Measurements from ENCODE around the gene C12orf75. TPM values are rescaled to one million over a fixed set of nuclear protein-coding genes. Genes with fewer than 3 reads are reported as not detected.

Gene C12orf75
- total RNA-seq, 1 donor from 2014 or later, result 310 TPM

DNA sequence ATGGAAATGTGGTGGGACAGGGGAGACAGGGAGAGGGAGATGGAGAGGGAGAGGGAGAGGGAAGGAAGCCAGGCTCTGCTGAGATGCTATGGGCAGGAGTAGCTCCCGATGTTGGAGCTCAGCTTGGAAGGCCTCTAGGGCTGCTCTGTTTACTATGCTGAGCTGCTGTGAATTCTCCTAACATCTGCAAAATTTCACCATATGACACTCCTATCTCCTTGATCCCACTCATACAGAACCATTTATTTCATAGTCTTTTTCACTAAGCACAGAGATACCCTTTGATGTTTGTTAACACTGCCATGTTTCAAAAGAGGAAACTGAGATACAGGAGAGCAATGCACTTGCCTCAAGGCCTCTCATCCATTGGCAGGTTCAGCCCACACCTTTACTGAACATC lies 60.7 kb downstream of the C12orf75 start:
- peaks cover 30% of the 10 kb centered on the region for H3K4me1 Mint-ChIP-seq (ENCODE audit: low read depth)
- no peaks in the 10 kb centered on the region for H3K9me3 Mint-ChIP-seq (ENCODE audit: low read depth)
- H3K27ac Mint-ChIP-seq (ENCODE audit: unreplicated experiment), result peak overlapping the region; percentile 57
- H3K27me3 Mint-ChIP-seq (ENCODE audit: low read depth), result no peaks in the 10 kb centered on the region
- TF ChIP-seq, protein P1, sequence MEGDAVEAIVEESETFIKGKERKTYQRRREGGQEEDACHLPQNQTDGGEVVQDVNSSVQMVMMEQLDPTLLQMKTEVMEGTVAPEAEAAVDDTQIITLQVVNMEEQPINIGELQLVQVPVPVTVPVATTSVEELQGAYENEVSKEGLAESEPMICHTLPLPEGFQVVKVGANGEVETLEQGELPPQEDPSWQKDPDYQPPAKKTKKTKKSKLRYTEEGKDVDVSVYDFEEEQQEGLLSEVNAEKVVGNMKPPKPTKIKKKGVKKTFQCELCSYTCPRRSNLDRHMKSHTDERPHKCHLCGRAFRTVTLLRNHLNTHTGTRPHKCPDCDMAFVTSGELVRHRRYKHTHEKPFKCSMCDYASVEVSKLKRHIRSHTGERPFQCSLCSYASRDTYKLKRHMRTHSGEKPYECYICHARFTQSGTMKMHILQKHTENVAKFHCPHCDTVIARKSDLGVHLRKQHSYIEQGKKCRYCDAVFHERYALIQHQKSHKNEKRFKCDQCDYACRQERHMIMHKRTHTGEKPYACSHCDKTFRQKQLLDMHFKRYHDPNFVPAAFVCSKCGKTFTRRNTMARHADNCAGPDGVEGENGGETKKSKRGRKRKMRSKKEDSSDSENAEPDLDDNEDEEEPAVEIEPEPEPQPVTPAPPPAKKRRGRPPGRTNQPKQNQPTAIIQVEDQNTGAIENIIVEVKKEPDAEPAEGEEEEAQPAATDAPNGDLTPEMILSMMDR (IDR thresholded peaks at IDR 0.05), result no peak
- DNase-seq (ENCODE audit: low spot score), result no peak
- H3K36me3 Mint-ChIP-seq (ENCODE audit: low read depth), result peaks cover 1% of the 10 kb centered on the region
- H3K4me3 Mint-ChIP-seq (ENCODE audit: unreplicated experiment), result no peak overlapping the region

DNA sequence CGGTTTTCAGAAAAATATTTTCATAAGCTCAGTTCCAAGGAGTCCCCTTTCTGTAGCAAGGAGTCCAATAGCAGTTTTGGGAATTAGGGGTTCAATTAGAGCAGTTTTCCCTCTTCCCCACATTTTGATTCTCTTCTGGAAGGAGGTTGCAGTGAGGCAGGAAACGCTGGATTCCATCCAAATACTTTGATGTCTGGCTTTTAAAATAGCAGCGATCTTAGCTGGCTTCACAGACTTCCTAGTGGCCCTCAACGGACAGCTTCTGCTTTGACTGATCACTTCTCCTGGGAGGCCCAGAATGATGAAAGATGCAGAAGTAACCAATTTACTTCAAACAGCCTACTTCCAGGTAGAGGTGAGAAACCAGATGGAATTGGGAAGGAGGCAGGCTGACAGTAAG lies 63.1 kb downstream of the C12orf75 start:
- peak overlapping the region; percentile 85 for H3K27ac Mint-ChIP-seq (ENCODE audit: unreplicated experiment)

DNA sequence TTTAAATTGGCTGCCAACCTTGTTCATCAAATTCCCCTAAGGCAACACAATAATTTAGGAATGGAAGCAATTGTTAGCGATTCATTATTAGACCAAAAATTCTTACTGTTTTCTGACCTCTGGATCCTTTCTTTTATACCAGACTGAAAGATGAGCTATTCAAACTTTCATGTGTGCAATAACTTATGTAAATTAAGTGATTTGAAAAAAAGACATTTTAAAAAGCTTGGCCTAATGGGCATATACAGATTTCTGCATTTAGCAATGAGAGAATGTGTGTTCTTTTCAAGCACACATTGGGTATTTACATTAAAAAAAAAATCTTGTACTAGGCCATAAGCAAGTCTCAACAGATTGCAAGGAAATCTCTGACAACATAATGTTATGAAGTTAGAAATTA lies 65.5 kb downstream of the C12orf75 start:
- H3K4me1 Mint-ChIP-seq (ENCODE audit: low read depth), result peaks cover 31% of the 10 kb centered on the region
- no peak for DNase-seq (ENCODE audit: low spot score)
- no peaks in the 10 kb centered on the region for H3K9me3 Mint-ChIP-seq (ENCODE audit: low read depth)
- H3K27me3 Mint-ChIP-seq (ENCODE audit: low read depth), result no peaks in the 10 kb centered on the region
- H3K36me3 Mint-ChIP-seq (ENCODE audit: low read depth), result peaks cover 14% of the 10 kb centered on the region
- TF ChIP-seq, protein P1 (IDR thresholded peaks at IDR 0.05), result no peak
- H3K27ac Mint-ChIP-seq (ENCODE audit: unreplicated experiment), result no peak overlapping the region
- H3K4me3 Mint-ChIP-seq (ENCODE audit: unreplicated experiment), result no peak overlapping the region

More for the DNA sequence above, 63.1 kb downstream of the C12orf75 start:
- Mint-ChIP-seq H3K27me3 (ENCODE audit: low read depth) (no peaks in the 10 kb centered on the region), H3K4me1 (ENCODE audit: low read depth) (peaks cover 30% of the 10 kb centered on the region), H3K36me3 (ENCODE audit: low read depth) (peaks cover 8% of the 10 kb centered on the region), H3K9me3 (ENCODE audit: low read depth) (no peaks in the 10 kb centered on the region), H3K4me3 (ENCODE audit: unreplicated experiment) (no peak overlapping the region)
- DNase-seq (ENCODE audit: low spot score), result no peak
- TF ChIP-seq, protein P1 (IDR thresholded peaks at IDR 0.05), result no peak

DNA sequence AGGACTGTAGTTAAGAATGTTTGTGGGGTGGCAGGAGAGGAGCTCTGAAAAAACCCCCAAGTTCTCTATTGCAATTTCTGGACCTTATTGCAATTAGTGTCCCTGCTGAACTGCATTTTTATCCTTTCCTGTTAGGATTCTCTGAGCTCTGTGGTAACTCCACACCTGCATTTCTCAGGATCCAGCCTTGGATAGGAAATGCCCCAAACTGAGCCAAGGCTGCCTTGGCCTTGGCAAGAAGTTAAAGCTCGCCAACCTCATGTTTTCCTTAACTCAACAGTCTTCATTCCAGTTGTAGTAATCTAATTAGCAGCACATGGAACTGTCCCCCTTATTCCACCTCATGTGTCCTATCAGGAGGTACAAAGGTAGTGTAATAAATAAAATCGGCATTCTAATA lies 66.5 kb downstream of the C12orf75 start:
- DNase-seq (ENCODE audit: low spot score), result no peak
- TF ChIP-seq, protein P1 (IDR thresholded peaks at IDR 0.05), result no peak
- H3K4me3 Mint-ChIP-seq (ENCODE audit: unreplicated experiment), result no peak overlapping the region
- peaks cover 13% of the 10 kb centered on the region for H3K36me3 Mint-ChIP-seq (ENCODE audit: low read depth)
- H3K27me3 Mint-ChIP-seq (ENCODE audit: low read depth), result no peaks in the 10 kb centered on the region
- H3K9me3 Mint-ChIP-seq (ENCODE audit: low read depth), result no peaks in the 10 kb centered on the region
- H3K4me1 Mint-ChIP-seq (ENCODE audit: low read depth), result peaks cover 34% of the 10 kb centered on the region
- H3K27ac Mint-ChIP-seq (ENCODE audit: unreplicated experiment), result no peak overlapping the region

DNA sequence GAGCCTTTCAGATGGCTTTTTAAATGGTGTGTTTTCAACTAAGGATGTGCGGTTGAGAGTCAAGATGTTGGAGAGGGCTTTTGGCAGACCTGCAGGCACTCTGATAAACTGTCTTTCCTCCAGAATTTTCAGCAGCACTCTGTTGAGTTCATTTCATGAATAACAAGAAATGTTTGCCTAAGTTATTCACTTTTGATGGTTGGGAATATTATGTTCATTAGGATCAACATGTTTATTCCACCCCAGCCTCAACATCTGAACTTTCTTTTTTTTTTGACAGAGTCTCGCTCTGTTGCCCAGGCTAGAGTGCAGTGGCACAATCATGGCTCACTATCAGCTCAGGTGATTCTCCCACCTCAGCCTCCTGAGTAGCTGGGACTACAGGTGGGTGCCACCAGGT lies 68.4 kb downstream of the C12orf75 start:
- H3K4me1 Mint-ChIP-seq (ENCODE audit: low read depth), result peaks cover 28% of the 10 kb centered on the region
- DNase-seq (ENCODE audit: low spot score), result no peak
- peaks cover 15% of the 10 kb centered on the region for H3K36me3 Mint-ChIP-seq (ENCODE audit: low read depth)
- TF ChIP-seq, protein P1 (IDR thresholded peaks at IDR 0.05), result no peak
- H3K27ac Mint-ChIP-seq (ENCODE audit: unreplicated experiment), result no peak overlapping the region
- H3K4me3 Mint-ChIP-seq (ENCODE audit: unreplicated experiment), result no peak overlapping the region
- H3K9me3 Mint-ChIP-seq (ENCODE audit: low read depth), result no peaks in the 10 kb centered on the region
- no peaks in the 10 kb centered on the region for H3K27me3 Mint-ChIP-seq (ENCODE audit: low read depth)
